Trophoblast cell (in vitro differentiated cells and primary cell): Measurements from ENCODE around the gene PHLDB2.

Experiments
- DNase-seq, 2 donors: peaks; one replicate each; pipeline ENCODE4 v3.0.0-alpha.2; 2016
- H2AFZ ChIP-seq: 2 replicates; pipeline ENCODE4 v1.6.1; 2013; ENCODE audit warnings: low read length, moderate library complexity, mild to moderate bottlenecking; ENCODE audit not compliant: insufficient read depth, poor library complexity
- H2AK5ac ChIP-seq: 2 replicates; pipeline ENCODE4 v1.6.1; 2013; ENCODE audit warnings: mild to moderate bottlenecking, low read length
- H2BK120ac ChIP-seq: 2 replicates; pipeline ENCODE4 v1.6.1; 2013; ENCODE audit warnings: low read length, mild to moderate bottlenecking, moderate library complexity; ENCODE audit not compliant: insufficient read depth, poor library complexity
- H2BK12ac ChIP-seq: 2 replicates; pipeline ENCODE4 v1.6.1; 2013; ENCODE audit warnings: mild to moderate bottlenecking, low read length, moderate library complexity
- H2BK5ac ChIP-seq: 2 replicates; pipeline ENCODE4 v1.6.1; 2013; ENCODE audit warnings: low read length, low read depth, moderate library complexity, mild to moderate bottlenecking; ENCODE audit not compliant: poor library complexity
- H3K14ac ChIP-seq: 2 replicates; pipeline ENCODE4 v1.6.1; 2013; ENCODE audit warnings: mild to moderate bottlenecking, low read length
- H3K18ac ChIP-seq: 2 replicates; pipeline ENCODE4 v1.6.1; 2013; ENCODE audit warnings: mild to moderate bottlenecking, low read length
- H3K23ac ChIP-seq: 2 replicates; pipeline ENCODE4 v1.6.1; 2013; ENCODE audit warnings: low read length
- H3K27ac ChIP-seq: 2 replicates; pipeline ENCODE4 v1.5.1; 2013; ENCODE audit warnings: low read depth, mild to moderate bottlenecking, inconsistent platforms, low read length, moderate library complexity
- H3K27me3 ChIP-seq: 2 replicates; pipeline ENCODE4 v1.6.1; 2013; ENCODE audit warnings: inconsistent platforms, mild to moderate bottlenecking, low read length, moderate library complexity; ENCODE audit not compliant: insufficient read depth
- H3K36me3 ChIP-seq, 2 experiments: 1 replicate in 1 of 2; 2 replicates in 1 of 2; pipeline ENCODE4 v1.6.1; 2013; ENCODE audit warnings: low read length in 2 of 2, mild to moderate bottlenecking in 2 of 2, moderate library complexity in 1 of 2; ENCODE audit not compliant: insufficient read depth in 2 of 2, control insufficient read depth in 1 of 2
- H3K4ac ChIP-seq: 2 replicates; pipeline ENCODE4 v1.6.1; 2013; ENCODE audit warnings: low read depth, mild to moderate bottlenecking, low read length, moderate library complexity
- H3K4me1 ChIP-seq, 2 experiments: 1 replicate in 1 of 2; 2 replicates in 1 of 2; pipeline ENCODE4 v1.6.1; 2013; ENCODE audit warnings: low read length in 2 of 2, mild to moderate bottlenecking in 2 of 2, moderate library complexity in 1 of 2; ENCODE audit not compliant: insufficient read depth in 2 of 2, control insufficient read depth in 1 of 2
- H3K4me2 ChIP-seq: 2 replicates; pipeline ENCODE4 v1.6.1; 2013; ENCODE audit warnings: inconsistent platforms, mild to moderate bottlenecking, low read length, moderate library complexity
- H3K4me3 ChIP-seq: 2 replicates; pipeline ENCODE4 v1.5.1; 2013; ENCODE audit warnings: mild to moderate bottlenecking, low read depth, low read length, inconsistent platforms
- H3K79me1 ChIP-seq: one replicate; pipeline ENCODE4 v1.6.1; 2013; ENCODE audit warnings: low read length
- H3K79me2 ChIP-seq: 2 replicates; pipeline ENCODE4 v1.6.1; 2013; ENCODE audit warnings: low read length, mild to moderate bottlenecking; ENCODE audit not compliant: control insufficient read depth, insufficient read depth, poor library complexity
- H3K9ac ChIP-seq: 2 replicates; pipeline ENCODE4 v1.6.1; 2013; ENCODE audit warnings: mild to moderate bottlenecking, low read length
- H3K9me3 ChIP-seq: 2 replicates; pipeline ENCODE4 v1.6.1; 2013; ENCODE audit warnings: low read depth, mild to moderate bottlenecking, control low read depth, inconsistent platforms, low read length; ENCODE audit not compliant: insufficient read depth
- H4K12ac ChIP-seq: 2 replicates; pipeline ENCODE4 v1.6.1; 2013; ENCODE audit warnings: low read depth, mild to moderate bottlenecking, low read length, moderate library complexity
- H4K8ac ChIP-seq: 2 replicates; pipeline ENCODE4 v1.6.1; 2013; ENCODE audit warnings: low read depth, mild to moderate bottlenecking, low read length, moderate library complexity
- H4K91ac ChIP-seq: one replicate; pipeline ENCODE4 v1.6.1; 2013; ENCODE audit warnings: low read depth, mild to moderate bottlenecking, low read length, moderate library complexity
- WGBS: extraction: QIAGEN DNeasy Blood & Tissue Kit; methylation state at CpG from one replicate; pipeline ENCODE4 v1.1.7; 2013; ENCODE audit warnings: missing lambda C conversion rate; ENCODE audit not compliant: insufficient read length, insufficient coverage; ENCODE audit errors: extremely low coverage; 5-methylcytosine and 5-hydroxymethylcytosine counted together

The PHLDB2 gene

GRCh38 chr3:112012205-112012992 is 153.3 kb downstream of the PHLDB2 start:
- no peak overlapping the region for H3K18ac ChIP-seq
- H3K4me1 ChIP-seq = no peaks in the 10 kb centered on the region
- no peak overlapping the region for H4K12ac ChIP-seq
- H2BK12ac ChIP-seq = no peak overlapping the region
- no peak overlapping the region for H3K9ac ChIP-seq
- no peak overlapping the region for H2AK5ac ChIP-seq
- no peak overlapping the region for H3K27ac ChIP-seq
- no peak overlapping the region for H3K4me3 ChIP-seq
- no peaks in the 10 kb centered on the region for H3K27me3 ChIP-seq
- H3K36me3 ChIP-seq = no peaks in the 10 kb centered on the region
- no peak overlapping the region for H3K14ac ChIP-seq
- H2BK5ac ChIP-seq = no peak overlapping the region
- no peak overlapping the region for H2BK120ac ChIP-seq
- H3K23ac ChIP-seq = no peak overlapping the region
- DNase-seq = no peak
- no peak overlapping the region for H4K91ac ChIP-seq
- WGBS = no CpG with 5 or more reads among the region's 6 CpGs
- no peak overlapping the region for H4K8ac ChIP-seq
- no peak overlapping the region for H3K4me2 ChIP-seq
- H3K79me2 ChIP-seq = no peaks in the 10 kb centered on the region
- H3K4ac ChIP-seq = no peak overlapping the region
- H3K9me3 ChIP-seq = no peaks in the 10 kb centered on the region
- H3K79me1 ChIP-seq = no peaks in the 10 kb centered on the region
- H2AFZ ChIP-seq = no peak overlapping the region

DNA sequence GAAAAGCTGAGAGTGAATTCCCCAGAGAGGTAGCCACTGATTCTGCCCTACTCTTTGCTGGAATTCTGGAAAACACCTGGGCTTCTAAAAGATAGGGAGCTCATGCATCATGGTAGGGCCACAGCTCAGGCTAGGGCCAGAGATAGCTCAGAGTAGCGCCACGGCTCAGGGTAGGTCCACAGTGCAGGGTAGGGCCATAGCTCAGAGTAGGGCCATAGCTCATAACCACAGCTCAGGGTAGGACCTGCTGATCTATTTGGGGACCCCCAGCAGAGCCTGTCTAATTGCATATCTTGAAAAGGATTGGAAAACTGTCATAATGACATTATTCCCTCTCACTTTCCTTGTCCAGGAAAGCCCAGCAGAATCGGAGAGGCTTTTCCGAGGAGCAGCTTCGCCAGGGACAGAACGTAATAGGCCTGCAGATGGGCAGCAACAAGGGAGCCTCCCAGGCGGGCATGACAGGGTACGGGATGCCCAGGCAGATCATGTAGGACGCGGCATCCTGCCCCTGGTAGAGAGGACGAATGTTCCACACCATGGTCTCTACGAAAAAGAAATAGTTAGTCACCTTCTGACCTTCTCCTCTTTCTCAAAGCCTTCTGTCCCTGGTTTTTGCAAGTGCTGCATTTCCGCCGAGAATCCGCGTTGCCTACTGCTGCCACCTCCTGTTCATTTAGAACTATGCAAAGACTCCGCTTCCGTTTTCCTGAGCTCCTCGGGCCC is 154.2 kb downstream of the PHLDB2 start:
- Histone ChIP-seq H2AK5ac (no peak overlapping the region), H3K9ac (no peak overlapping the region), H3K79me1 (no peaks in the 10 kb centered on the region), H3K23ac (no peak overlapping the region), H2BK5ac (no peak overlapping the region), H2BK120ac (no peak overlapping the region), H4K12ac (no peak overlapping the region), H3K9me3 (no peaks in the 10 kb centered on the region), H3K27me3 (no peaks in the 10 kb centered on the region), H3K4ac (no peak overlapping the region), H2BK12ac (no peak overlapping the region), H3K4me2 (no peak overlapping the region), H3K36me3 (no peaks in the 10 kb centered on the region), H2AFZ (no peak overlapping the region), H4K91ac (no peak overlapping the region), H3K27ac (no peak overlapping the region), H3K18ac (no peak overlapping the region), H3K4me3 (no peak overlapping the region), H4K8ac (no peak overlapping the region), H3K79me2 (no peaks in the 10 kb centered on the region), H3K14ac (no peak overlapping the region), H3K4me1 (no peaks in the 10 kb centered on the region)
- DNase-seq = peak; percentile 48 to 75
- no CpG with 5 or more reads among the region's 19 CpGs for WGBS

DNA sequence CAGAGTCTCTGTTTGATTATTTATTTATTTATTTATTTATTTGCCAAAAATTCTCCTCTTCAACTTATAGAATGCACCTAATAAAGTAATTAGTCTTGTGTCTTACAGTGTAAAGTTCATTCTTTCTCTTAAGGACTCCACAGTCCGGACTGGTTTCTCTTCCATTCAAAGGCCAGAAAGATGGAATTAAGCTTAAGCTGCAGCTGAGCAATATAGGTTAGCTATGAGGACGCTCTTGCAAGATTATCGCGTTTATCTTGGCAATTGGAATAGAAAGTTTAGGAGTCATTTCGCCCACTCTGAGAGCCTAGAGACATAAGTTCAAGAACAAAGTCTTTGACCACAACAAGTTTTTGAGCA is 154.7 kb downstream of the PHLDB2 start:
- Histone ChIP-seq H2AK5ac (no peak overlapping the region), H4K8ac (no peak overlapping the region), H3K9me3 (no peaks in the 10 kb centered on the region), H3K4me1 (no peaks in the 10 kb centered on the region), H2BK5ac (no peak overlapping the region), H2BK120ac (no peak overlapping the region), H3K4me3 (no peak overlapping the region), H2AFZ (no peak overlapping the region), H2BK12ac (no peak overlapping the region), H4K91ac (no peak overlapping the region), H3K9ac (no peak overlapping the region), H4K12ac (no peak overlapping the region), H3K23ac (no peak overlapping the region), H3K4ac (no peak overlapping the region), H3K18ac (no peak overlapping the region), H3K27me3 (no peaks in the 10 kb centered on the region), H3K79me2 (no peaks in the 10 kb centered on the region), H3K14ac (no peak overlapping the region), H3K27ac (no peak overlapping the region), H3K79me1 (no peaks in the 10 kb centered on the region), H3K4me2 (no peak overlapping the region), H3K36me3 (no peaks in the 10 kb centered on the region)
- WGBS = no CpG with 5 or more reads among the region's 5 CpGs
- no peak for DNase-seq

- Histone ChIP-seq H3K4ac (no peak overlapping the region), H2AFZ (no peak overlapping the region), H4K12ac (no peak overlapping the region), H4K91ac (no peak overlapping the region), H2BK12ac (no peak overlapping the region), H3K4me1 (no peaks in the 10 kb centered on the region), H2BK120ac (no peak overlapping the region), H2AK5ac (no peak overlapping the region), H3K23ac (no peak overlapping the region), H3K79me2 (no peaks in the 10 kb centered on the region), H3K27ac (no peak overlapping the region), H2BK5ac (no peak overlapping the region), H3K36me3 (no peaks in the 10 kb centered on the region), H4K8ac (no peak overlapping the region), H3K27me3 (no peaks in the 10 kb centered on the region), H3K4me2 (no peak overlapping the region), H3K14ac (no peak overlapping the region), H3K4me3 (no peak overlapping the region), H3K9me3 (no peaks in the 10 kb centered on the region), H3K9ac (no peak overlapping the region), H3K18ac (no peak overlapping the region), H3K79me1 (no peaks in the 10 kb centered on the region)
- DNase-seq = no peak
Observed at GRCh38 chr3:112017091-112017490, 158.0 kb downstream of the PHLDB2 start.
